ENCODE data around the gene ANKRD1. TPM values are rescaled to one million over a fixed set of nuclear protein-coding genes. Genes with fewer than 3 reads are reported as not detected.
"Not testable (repeated sequence)": the region's sequence is repeated elsewhere in the genome, so short reads cannot be mapped to it uniquely, and the experiment has no call there.

The ANKRD1 gene
- total RNA-seq, 1 experiment from 2014 or later: not detected

GRCh38 chr10:90905925-90906324 is 15.0 kb downstream of the ANKRD1 start:
- no peaks in the 10 kb centered on the region for H3K9me3 ChIP-seq (ENCODE audit: control insufficient read depth in 1 of 2, insufficient read depth in 1 of 2, low read depth in 1 of 2, low read length in 2 of 2)
- H3K4me3 ChIP-seq (replicated peaks in 1 of 2; ENCODE audit: low read depth in 1 of 2, low read length in 2 of 2): no peak overlapping the region
- BruUV-seq (replicated peaks): no TSS peak
- intact Hi-C loops (cut with micrococcal nuclease): no loop called here
- no peaks in the 10 kb centered on the region for H3K27me3 ChIP-seq (ENCODE audit: insufficient read depth, low read length)
- no peak overlapping the region for H2AFZ ChIP-seq (ENCODE audit: low read depth, low read length, poor library complexity, severe bottlenecking)
- no peak for TF ChIP-seq ZBTB33 (IDR thresholded peaks at IDR 0.05; ENCODE audit: extremely low read depth, insufficient replicate concordance, low read length)
- no peak for TF ChIP-seq TCF7L2 (IDR thresholded peaks at IDR 0.05; ENCODE audit: borderline replicate concordance, extremely low read depth, insufficient read depth, insufficient read length)
- ChIA-PET POLR2A (no interaction called here), CTCF (no interaction called here), RAD21 (ENCODE audit: low non-redundant PET in 1 of 2, low total read pairs in 2 of 2, uncharacterized antibody in 2 of 2, unreplicated experiment in 2 of 2) (no interaction called here)
- H3K79me2 ChIP-seq (ENCODE audit: insufficient read depth, low read length): no peaks in the 10 kb centered on the region
- H3K9ac ChIP-seq (ENCODE audit: low read length): no peak overlapping the region
- DNase-seq (ENCODE audit: low read depth, low spot score) (no peak), ATAC-seq (no peak)
- H3K4me2 ChIP-seq (ENCODE audit: low read length): no peak overlapping the region
- H4K20me1 ChIP-seq (ENCODE audit: insufficient read depth): no peaks in the 10 kb centered on the region
- no peaks in the 10 kb centered on the region for H3K4me1 ChIP-seq (ENCODE audit: control insufficient read depth in 1 of 2, insufficient read depth in 2 of 2, low read length in 2 of 2)
- peaks cover 0 to 4% of the 10 kb centered on the region in 2 experiments; a peak in 1 of 4 replicates for H3K36me3 ChIP-seq (ENCODE audit: control insufficient read depth in 1 of 2, insufficient read depth in 2 of 2, low read length in 2 of 2)
- no peak overlapping the region for H3K27ac ChIP-seq (ENCODE audit: low read depth, low read length)
- H3K9me2 ChIP-seq (ENCODE audit: insufficient read depth): no peaks in the 10 kb centered on the region

DNA sequence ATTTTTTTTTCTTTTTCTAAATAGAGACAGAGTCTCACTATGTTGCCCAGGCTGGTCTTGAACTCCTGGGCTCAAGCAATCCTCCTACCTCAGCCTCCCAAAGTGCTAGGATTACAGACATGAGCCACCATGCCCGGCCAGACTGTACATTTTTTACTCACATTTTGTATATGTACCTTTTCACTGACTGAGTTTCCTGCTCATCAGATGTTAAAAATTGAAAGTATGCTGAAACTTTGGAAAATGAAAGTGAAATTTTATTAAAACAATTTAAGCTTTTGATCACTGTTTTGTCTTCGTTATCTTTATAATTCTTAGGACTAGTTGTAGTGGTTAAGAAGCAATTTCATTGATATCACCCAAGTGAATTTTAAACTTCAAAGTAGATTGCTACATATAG is 24.0 kb downstream of the ANKRD1 start:
- H2AFZ ChIP-seq (ENCODE audit: low read depth, low read length, poor library complexity, severe bottlenecking); intact Hi-C loops (cut with micrococcal nuclease); H3K4me1 ChIP-seq (ENCODE audit: control insufficient read depth in 1 of 2, insufficient read depth in 2 of 2, low read length in 2 of 2); H3K4me3 ChIP-seq (replicated peaks in 1 of 2; ENCODE audit: low read depth in 1 of 2, low read length in 2 of 2); RAD21 ChIA-PET (ENCODE audit: low non-redundant PET in 1 of 2, low total read pairs in 2 of 2, uncharacterized antibody in 2 of 2, unreplicated experiment in 2 of 2); H4K20me1 ChIP-seq (ENCODE audit: insufficient read depth); H3K4me2 ChIP-seq (ENCODE audit: low read length); ATAC-seq; H3K27me3 ChIP-seq (ENCODE audit: insufficient read depth, low read length); H3K9me2 ChIP-seq (ENCODE audit: insufficient read depth); POLR2A ChIA-PET; H3K9me3 ChIP-seq (ENCODE audit: control insufficient read depth in 1 of 2, insufficient read depth in 1 of 2, low read depth in 1 of 2, low read length in 2 of 2); BruUV-seq (replicated peaks); H3K9ac ChIP-seq (ENCODE audit: low read length); H3K27ac ChIP-seq (ENCODE audit: low read depth, low read length); H3K79me2 ChIP-seq (ENCODE audit: insufficient read depth, low read length); DNase-seq (ENCODE audit: low read depth, low spot score): not testable (repeated sequence)
- H3K36me3 ChIP-seq (ENCODE audit: control insufficient read depth in 1 of 2, insufficient read depth in 2 of 2, low read length in 2 of 2): peaks cover 22 to 30% of the 10 kb centered on the region in 2 experiments
- CTCF ChIA-PET: interaction anchor here (1.0 kb wide), 1 partner anchor 17 kb away, joined by 3 read pairs; no protein-coding TSS in a partner anchor
